Measurements from ENCODE around the gene LIAS.
"Not testable (repeated sequence)": the region's sequence is repeated elsewhere in the genome, so short reads cannot be mapped to it uniquely, and the experiment has no call there.

The LIAS gene

DNA sequence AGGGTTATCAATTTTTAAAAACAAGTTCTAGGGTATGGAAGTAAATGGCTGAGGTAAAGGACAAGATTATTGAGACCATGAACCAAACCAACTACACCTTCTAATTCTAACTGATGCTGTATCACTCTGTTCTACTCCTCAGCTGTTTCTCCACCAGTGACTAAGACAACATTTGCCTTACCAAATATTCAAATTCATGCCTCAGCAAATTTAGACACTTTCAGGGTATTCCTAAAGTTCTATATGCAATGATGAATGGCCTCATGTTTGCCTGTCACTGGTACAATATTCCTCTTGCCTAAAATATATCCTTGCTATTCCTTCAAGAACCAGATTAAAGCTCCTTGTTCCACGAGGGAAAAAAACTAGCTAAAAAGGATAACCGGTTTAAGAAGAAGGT, 5.1 kb upstream of the LIAS start:
- H3K4me3 ChIP-seq (ENCODE audit: control insufficient read depth, low read depth, low read length): no peak overlapping the region
- no peak for DNase-seq (ENCODE audit: low read depth)
- TF ChIP-seq CTCF (IDR thresholded peaks at IDR 0.05; ENCODE audit: control insufficient read depth, insufficient read depth, low read depth, low read length, missing control alignments): no peak

GRCh38 chr4:39455486-39455885, 3.4 kb upstream of the LIAS start:
- no peak for DNase-seq (ENCODE audit: low read depth)
- no peak overlapping the region for H3K4me3 ChIP-seq (ENCODE audit: control insufficient read depth, low read depth, low read length)
- TF ChIP-seq CTCF (IDR thresholded peaks at IDR 0.05; ENCODE audit: control insufficient read depth, insufficient read depth, low read depth, low read length, missing control alignments): no peak

DNA sequence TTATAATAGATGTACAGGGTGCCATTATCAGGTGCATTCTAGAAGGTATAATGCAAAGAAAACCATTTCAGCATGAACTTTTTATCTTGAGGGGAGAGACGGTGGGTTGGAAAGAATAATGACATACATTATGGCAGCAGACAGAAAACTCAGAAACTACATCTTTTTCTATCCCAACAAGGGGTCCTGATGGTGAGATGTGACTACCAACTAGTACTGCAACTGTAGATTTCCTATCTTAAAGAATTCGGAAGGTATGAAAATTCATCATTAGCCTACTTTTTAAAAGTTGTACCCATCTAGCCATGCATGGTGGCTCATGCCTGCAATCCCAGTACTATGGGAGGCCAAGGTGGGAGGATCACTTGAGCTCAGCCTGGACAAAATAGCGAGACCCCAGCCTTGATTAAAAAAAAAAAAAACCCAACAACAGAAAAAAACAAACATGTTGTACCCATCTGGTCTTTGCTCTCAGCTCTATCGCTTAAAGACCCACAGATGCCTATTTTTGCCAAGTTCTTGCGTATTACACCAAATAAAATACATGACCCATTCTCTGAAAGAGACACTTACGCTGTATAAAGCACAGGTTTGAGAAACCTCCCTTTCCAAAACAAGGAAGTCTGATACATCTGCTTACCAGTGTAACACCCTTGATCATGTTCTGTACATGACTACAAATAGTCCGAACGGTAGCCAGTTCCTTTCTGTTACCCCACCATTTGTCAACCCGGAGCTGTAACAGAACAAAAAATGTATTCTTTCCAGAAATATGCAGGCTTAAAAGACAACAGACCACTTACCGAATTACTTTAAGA, 1.7 kb upstream of the LIAS start:
- no peak for TF ChIP-seq CTCF (IDR thresholded peaks at IDR 0.05; ENCODE audit: control insufficient read depth, insufficient read depth, low read depth, low read length, missing control alignments)
- H3K4me3 ChIP-seq (ENCODE audit: control insufficient read depth, low read depth, low read length): peak overlapping the region; percentile 82

DNA sequence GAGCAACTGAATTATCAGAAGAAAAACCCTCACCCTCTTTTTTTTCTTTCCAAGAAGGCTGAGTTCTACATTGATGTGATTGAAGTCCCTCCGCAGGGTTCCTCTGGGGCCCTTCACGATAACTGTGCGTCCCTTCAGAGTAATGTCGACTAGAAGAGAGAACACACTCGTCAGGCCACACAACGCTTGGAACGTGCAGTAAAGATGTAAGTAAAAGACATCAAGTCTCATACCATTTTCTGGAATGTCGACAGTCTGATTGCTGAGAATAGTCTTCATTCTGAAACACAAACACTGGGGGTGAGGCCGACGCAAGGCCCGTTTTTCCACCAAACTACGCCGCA, 723 bp upstream of the LIAS start:
- peak overlapping the region; percentile 82 for H3K4me3 ChIP-seq (ENCODE audit: control insufficient read depth, low read depth, low read length)
- DNase-seq (ENCODE audit: low read depth): not testable (repeated sequence)

More for the DNA sequence above, 1.7 kb upstream of the LIAS start:
- no peak for DNase-seq (ENCODE audit: low read depth)

GRCh38 chr4:39464886-39465501, 6.1 kb downstream of the LIAS start:
- H3K4me3 ChIP-seq (ENCODE audit: control insufficient read depth, low read depth, low read length): no peak overlapping the region

GRCh38 chr4:39466747-39467146, 7.9 kb downstream of the LIAS start:
- no peak for TF ChIP-seq CTCF (IDR thresholded peaks at IDR 0.05; ENCODE audit: control insufficient read depth, insufficient read depth, low read depth, low read length, missing control alignments)
- H3K4me3 ChIP-seq (ENCODE audit: control insufficient read depth, low read depth, low read length): no peak overlapping the region
- DNase-seq (ENCODE audit: low read depth): no peak

More at GRCh38 chr4:39464886-39465501, 6.1 kb downstream of the LIAS start:
- DNase-seq (ENCODE audit: low read depth): no peak
- peak; percentile 12 for TF ChIP-seq CTCF (IDR thresholded peaks at IDR 0.05; ENCODE audit: control insufficient read depth, insufficient read depth, low read depth, low read length, missing control alignments)

DNA sequence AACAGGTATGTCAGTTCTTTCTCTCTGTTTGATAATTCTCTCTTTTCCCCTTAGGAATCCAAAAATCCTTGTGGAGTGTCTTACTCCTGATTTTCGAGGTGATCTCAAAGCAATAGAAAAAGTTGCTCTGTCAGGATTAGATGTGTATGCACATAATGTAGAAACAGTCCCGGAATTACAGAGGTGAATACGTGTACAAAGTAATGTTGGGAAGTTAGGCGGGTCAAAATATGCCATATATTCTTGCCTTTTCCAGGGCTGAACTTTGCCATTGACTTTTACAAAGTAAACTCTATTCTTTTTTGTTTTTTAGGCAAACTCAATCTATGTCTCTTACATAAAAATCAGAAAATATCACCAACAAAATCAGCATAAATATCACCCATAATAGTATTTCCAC, 8.6 kb downstream of the LIAS start:
- TF ChIP-seq CTCF (IDR thresholded peaks at IDR 0.05; ENCODE audit: control insufficient read depth, insufficient read depth, low read depth, low read length, missing control alignments): no peak
- no peak for DNase-seq (ENCODE audit: low read depth)
- no peak overlapping the region for H3K4me3 ChIP-seq (ENCODE audit: control insufficient read depth, low read depth, low read length)

All from AG09309 (cell line).